ACC112 (cell line): Measurements from ENCODE around the gene TMSB4X.
A peak's percentile ranks its signal among the peaks of the same experiment; 100 is the strongest.

Source experiments
- H2AFZ ChIP-seq: fragments of 200-600 bp; sonication (generic); one replicate; pipeline ENCODE4 v1.6.0; 2017; ENCODE audit warnings: antibody characterized with exemption, low read length; ENCODE audit not compliant: unreplicated experiment
- H3K27ac ChIP-seq: fragments of 200-600 bp; sonication (generic); 2 replicates; pipeline ENCODE4 v1.5.1; 2014; ENCODE audit warnings: low read depth, mild to moderate bottlenecking, antibody characterized with exemption, low read length, moderate library complexity
- H3K27me3 ChIP-seq: fragments of 200-600 bp; sonication (generic); 2 replicates; pipeline ENCODE4 v1.6.1; 2014; ENCODE audit warnings: mild to moderate bottlenecking, antibody characterized with exemption, low read length, moderate library complexity, mixed read lengths; ENCODE audit not compliant: insufficient read depth
- H3K36me3 ChIP-seq: fragments of 200-600 bp; sonication (generic); 2 replicates; pipeline ENCODE4 v1.6.1; 2016; ENCODE audit warnings: mild to moderate bottlenecking, antibody characterized with exemption, low read length, moderate library complexity, mixed read lengths; ENCODE audit not compliant: insufficient read depth
- H3K4me1 ChIP-seq: fragments of 200-600 bp; sonication (generic); one replicate; pipeline ENCODE4 v1.6.1; 2016; ENCODE audit warnings: low read length, mixed read lengths; ENCODE audit not compliant: insufficient read depth, unreplicated experiment, control insufficient read depth
- H3K4me3 ChIP-seq: fragments of 200-600 bp; sonication (generic); 2 replicates; pipeline ENCODE4 v1.5.1; 2014; ENCODE audit warnings: mild to moderate bottlenecking, low read depth, low read length
- H3K79me2 ChIP-seq: fragments of 200-600 bp; sonication (generic); one replicate; pipeline ENCODE4 v1.6.0; 2016; ENCODE audit warnings: low read length; ENCODE audit not compliant: control insufficient read depth, unreplicated experiment, insufficient read depth

TMSB4X gene

DNA sequence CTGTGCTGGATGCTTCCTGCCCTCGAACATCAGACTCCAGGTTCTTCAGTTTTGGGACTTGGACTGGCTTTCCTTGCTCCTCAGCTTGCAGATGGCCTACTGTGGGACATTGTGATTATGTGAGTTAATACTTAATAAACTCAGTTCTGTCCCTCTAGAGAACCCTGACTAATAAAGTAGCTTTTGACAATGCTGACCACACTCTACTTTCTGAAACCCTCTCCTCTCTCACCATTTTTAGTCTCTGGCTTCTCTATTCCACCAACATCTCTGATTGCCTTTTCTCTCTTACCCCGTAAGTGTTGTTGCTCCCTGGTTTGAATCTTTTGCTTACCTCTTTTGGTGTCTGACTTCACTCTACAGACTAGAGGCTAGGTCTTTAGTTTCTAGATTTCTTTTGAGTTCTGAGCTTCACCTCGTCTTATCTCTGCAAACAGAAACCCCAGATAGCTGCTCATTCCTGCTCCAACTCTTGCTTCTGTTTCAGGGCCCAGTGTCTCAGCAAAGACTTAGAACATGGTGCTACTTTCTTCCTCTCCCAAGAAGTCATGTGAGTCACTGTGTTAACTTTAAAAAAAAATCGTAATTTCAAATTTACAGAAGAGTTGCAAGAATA is 11.4 kb downstream of the TMSB4X start:
- H3K4me1 ChIP-seq: peaks cover 30% of the 10 kb centered on the region
- no peak overlapping the region for H3K4me3 ChIP-seq
- H3K27me3 ChIP-seq: no peaks in the 10 kb centered on the region
- no peak overlapping the region for H2AFZ ChIP-seq
- no peaks in the 10 kb centered on the region for H3K79me2 ChIP-seq
- no peak overlapping the region for H3K27ac ChIP-seq
- no peaks in the 10 kb centered on the region for H3K36me3 ChIP-seq

DNA sequence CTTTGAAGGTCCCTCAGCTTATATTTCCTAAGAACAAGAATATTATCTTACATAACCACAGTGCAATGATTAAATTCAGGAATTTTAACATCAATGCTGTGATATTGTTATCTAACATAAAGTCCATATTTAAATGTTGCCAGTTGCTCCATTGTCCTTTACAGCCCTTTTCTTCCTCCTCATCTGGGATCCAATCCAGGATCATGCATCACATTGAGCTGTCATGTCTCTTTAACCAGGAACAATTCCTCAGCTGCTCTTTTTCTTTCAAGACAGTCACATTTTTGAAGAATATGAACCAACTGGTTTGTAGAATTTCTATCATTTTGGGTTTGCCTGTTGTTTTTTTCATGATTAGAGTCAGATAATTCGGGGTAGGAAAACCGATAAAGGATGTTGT is 12.0 kb downstream of the TMSB4X start:
- no peaks in the 10 kb centered on the region for H3K36me3 ChIP-seq
- no peak overlapping the region for H3K4me3 ChIP-seq
- no peaks in the 10 kb centered on the region for H3K79me2 ChIP-seq
- H3K27me3 ChIP-seq: no peaks in the 10 kb centered on the region
- peaks cover 30% of the 10 kb centered on the region for H3K4me1 ChIP-seq
- H3K27ac ChIP-seq: no peak overlapping the region
- H2AFZ ChIP-seq: no peak overlapping the region

DNA sequence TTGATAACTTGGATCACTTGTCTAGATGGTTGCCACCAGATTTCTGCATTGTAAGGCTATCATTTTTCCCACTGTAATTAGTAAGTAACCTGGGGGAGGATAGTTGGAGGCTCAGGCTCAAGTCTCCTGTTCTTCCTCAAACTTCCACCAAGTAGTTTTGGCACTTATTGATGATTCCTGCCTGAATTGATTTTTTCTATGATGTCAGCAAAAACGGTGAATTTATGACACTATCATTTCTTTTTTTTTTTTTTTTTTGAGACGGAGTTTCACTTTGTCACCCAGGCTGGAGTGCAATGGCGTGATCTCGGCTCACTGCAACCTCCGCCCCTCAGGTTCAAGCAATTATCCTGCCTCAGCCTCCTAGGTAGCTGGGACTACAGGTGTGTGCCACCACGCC is 12.4 kb downstream of the TMSB4X start:
- H2AFZ ChIP-seq: no peak overlapping the region
- H3K36me3 ChIP-seq: no peaks in the 10 kb centered on the region
- H3K4me3 ChIP-seq: no peak overlapping the region
- no peaks in the 10 kb centered on the region for H3K27me3 ChIP-seq
- H3K4me1 ChIP-seq: peaks cover 30% of the 10 kb centered on the region
- H3K79me2 ChIP-seq: no peaks in the 10 kb centered on the region
- H3K27ac ChIP-seq: no peak overlapping the region

DNA sequence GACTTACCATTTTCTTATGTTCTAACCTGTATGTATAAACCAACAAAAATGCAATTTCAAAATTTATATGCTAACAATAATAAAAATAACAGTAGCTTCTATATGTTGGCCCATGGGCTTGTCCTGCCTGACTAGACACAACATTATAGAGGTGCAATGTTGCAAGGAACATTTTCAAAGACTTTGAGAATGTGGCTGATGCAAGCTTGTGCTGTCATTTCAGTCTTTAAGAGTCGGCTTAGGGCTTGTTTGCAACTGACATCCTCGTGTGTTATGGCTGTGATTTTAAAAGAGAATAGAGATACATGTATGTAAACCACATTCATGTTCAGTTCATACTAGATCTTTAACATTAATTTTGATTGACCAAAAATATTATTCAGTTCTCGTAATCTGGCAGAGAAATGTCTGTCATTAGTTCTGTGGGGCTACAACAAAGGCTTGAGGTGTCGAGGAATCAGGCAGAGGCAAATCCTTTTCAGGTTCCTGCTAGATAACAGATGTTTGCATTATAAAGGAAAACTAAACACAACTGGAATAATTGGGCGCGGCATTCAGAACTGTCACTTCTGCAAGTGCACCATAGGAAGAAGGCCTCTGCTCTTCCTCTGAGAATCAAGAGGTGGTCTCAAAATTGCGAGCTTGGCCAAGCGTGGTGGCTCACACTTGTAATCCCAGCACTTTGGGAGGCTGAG is 13.1 kb downstream of the TMSB4X start:
- peaks cover 30% of the 10 kb centered on the region for H3K4me1 ChIP-seq
- H3K4me3 ChIP-seq: no peak overlapping the region
- H3K27me3 ChIP-seq: no peaks in the 10 kb centered on the region
- no peaks in the 10 kb centered on the region for H3K36me3 ChIP-seq
- H3K79me2 ChIP-seq: no peaks in the 10 kb centered on the region
- no peak overlapping the region for H3K27ac ChIP-seq
- H2AFZ ChIP-seq: no peak overlapping the region

DNA sequence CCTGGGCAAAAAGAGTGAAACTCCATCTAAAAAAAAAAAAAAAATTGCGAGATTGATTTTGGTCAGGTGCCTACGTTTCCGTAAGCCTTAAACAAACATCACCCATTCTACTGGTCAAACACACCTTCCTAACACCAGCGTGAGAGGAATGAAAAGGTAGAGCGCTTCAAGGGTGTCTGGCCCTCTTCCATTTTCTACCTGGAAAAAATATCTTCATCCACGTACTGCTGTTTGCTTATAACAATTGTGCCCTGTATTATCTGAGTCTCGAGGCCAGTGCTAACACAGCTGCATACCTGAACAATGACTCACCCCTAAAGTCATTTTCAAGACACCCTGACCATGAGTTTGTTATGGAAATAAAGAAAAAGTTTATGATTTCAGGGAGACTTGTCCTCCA is 13.9 kb downstream of the TMSB4X start:
- H3K36me3 ChIP-seq: no peaks in the 10 kb centered on the region
- no peaks in the 10 kb centered on the region for H3K79me2 ChIP-seq
- peak overlapping the region; percentile 55 for H3K27ac ChIP-seq
- no peaks in the 10 kb centered on the region for H3K27me3 ChIP-seq
- H3K4me3 ChIP-seq: 0 out of 2 replicates have a peak overlapping the region, but pooled peaks have one; percentile 37
- peak overlapping the region; percentile 38 for H2AFZ ChIP-seq
- H3K4me1 ChIP-seq: peaks cover 30% of the 10 kb centered on the region

DNA sequence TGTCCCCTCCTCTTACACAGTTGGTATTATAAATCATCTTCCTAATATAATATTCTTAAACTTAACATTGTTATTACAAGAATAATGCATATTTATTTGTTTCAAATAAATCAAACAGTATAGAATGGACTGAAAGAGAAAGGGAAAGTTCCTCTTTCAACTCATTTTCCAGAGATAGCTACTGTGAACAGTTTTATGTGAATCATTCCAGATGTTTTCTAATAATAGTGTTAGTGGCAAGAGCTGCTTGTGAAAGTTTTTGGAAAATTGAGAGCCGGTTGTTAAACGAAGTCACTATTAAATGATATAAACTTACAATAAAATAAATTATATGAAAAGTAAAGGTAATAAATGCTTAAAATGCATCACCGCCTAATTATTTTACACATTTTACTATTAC is 14.6 kb downstream of the TMSB4X start:
- H3K4me3 ChIP-seq: 0 out of 2 replicates have a peak overlapping the region, but pooled peaks have one; percentile 37

DNA sequence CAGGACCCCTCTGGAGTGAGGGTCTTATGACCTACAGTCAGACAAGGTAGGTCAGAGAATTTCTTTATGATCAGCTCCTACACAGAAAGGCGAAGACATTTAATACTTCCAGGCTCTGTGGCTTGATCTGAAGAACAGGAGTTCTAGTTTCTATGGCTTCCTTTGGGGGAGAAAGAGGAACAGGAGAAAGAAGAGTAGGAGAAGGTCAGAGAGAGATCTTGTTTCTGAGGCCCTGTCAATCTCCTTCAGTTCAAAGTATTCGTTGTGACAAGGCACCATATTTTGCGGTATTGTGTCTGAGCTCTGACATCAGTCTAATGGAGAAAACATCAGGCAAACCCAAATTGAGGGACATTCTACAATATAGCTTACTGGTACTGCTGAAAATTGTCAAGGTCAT is 16.7 kb downstream of the TMSB4X start:
- Histone ChIP-seq H3K4me3 (no peak overlapping the region), H3K27ac (no peak overlapping the region), H3K79me2 (no peaks in the 10 kb centered on the region), H2AFZ (no peak overlapping the region), H3K27me3 (no peaks in the 10 kb centered on the region), H3K4me1 (peaks cover 15% of the 10 kb centered on the region), H3K36me3 (no peaks in the 10 kb centered on the region)

More for the DNA sequence above, 14.6 kb downstream of the TMSB4X start:
- Histone ChIP-seq H2AFZ (no peak overlapping the region), H3K4me1 (peaks cover 25% of the 10 kb centered on the region), H3K27ac (peak overlapping the region; percentile 55), H3K36me3 (no peaks in the 10 kb centered on the region), H3K79me2 (no peaks in the 10 kb centered on the region), H3K27me3 (no peaks in the 10 kb centered on the region)

DNA sequence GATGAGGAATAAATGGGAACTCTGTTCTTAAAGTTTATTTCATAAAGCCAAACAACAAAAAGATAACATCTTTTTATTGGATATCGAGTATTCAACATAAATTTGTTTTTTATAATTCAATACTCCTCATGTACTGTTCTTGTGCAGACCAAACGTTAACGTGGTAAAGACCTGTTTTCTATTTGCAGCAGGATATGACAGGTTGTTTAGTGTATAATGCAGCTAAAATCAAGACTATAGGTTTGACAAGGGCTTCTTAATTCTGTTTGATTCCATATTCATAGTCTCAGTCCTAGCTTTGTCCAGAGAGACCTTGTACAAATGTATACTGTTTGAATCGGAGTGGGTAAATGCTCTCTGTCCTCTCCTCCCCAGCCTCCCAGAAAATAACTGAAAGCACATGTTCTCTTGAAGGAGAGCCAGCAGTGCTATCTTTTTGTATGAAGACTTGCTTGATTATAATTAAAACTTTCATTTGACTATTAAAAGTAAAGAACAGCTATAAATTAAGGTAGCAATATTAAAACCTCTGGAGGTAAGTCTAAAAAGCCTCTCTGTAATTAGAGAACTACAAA is 17.7 kb downstream of the TMSB4X start:
- no peak overlapping the region for H2AFZ ChIP-seq
- no peak overlapping the region for H3K27ac ChIP-seq

DNA sequence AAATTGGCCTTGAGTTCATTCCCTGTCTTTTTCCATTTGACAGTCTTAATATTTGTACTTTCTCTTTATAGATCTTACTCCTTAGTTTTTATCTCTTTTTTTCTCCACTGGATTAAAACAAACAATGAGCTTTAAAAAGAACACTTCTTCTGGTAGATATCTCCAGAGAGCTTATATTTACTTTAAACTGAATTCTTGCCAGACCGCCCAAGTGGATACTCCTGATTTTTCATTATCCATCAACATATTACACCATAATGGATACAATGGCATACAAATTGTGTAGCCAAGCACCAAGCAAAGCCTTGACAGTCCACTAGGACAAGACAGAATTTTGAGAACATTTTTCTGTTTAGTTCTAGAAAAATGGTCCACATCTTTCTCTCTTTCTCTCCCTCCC is 18.9 kb downstream of the TMSB4X start:
- Histone ChIP-seq H3K4me3 (no peak overlapping the region), H3K27ac (no peak overlapping the region)

More for the DNA sequence above, 17.7 kb downstream of the TMSB4X start:
- Histone ChIP-seq H3K4me1 (peaks cover 11% of the 10 kb centered on the region), H3K27me3 (no peaks in the 10 kb centered on the region), H3K36me3 (no peaks in the 10 kb centered on the region), H3K4me3 (no peak overlapping the region), H3K79me2 (no peaks in the 10 kb centered on the region)

DNA sequence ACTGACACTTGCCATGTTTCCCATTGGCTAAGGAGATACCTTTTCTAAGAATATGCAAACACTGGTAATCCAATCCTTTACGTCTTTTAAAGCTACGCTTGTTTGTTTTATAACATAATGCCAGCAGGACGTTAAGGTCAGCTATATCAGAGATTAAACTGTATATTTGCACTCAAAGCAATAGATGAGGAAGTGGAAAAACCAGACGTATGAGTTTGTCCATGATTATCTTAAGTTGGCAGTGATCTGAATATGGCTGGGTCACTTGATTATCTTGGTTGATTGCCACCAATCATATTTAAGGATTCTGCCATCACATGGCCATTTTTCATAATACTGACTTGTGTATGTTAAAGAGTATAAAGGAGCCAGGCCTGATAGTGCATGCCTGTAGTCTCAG is 19.4 kb downstream of the TMSB4X start:
- Histone ChIP-seq H3K27ac (no peak overlapping the region), H3K36me3 (no peaks in the 10 kb centered on the region), H3K79me2 (no peaks in the 10 kb centered on the region), H3K4me1 (peaks cover under 1% of the 10 kb centered on the region), H2AFZ (no peak overlapping the region), H3K4me3 (no peak overlapping the region), H3K27me3 (no peaks in the 10 kb centered on the region)

More for the DNA sequence above, 18.9 kb downstream of the TMSB4X start:
- no peak overlapping the region for H2AFZ ChIP-seq
- H3K36me3 ChIP-seq: no peaks in the 10 kb centered on the region
- H3K27me3 ChIP-seq: no peaks in the 10 kb centered on the region
- peaks cover 6% of the 10 kb centered on the region for H3K4me1 ChIP-seq
- H3K79me2 ChIP-seq: no peaks in the 10 kb centered on the region
